ENCODE data around the gene IMMP1L. TPM values are rescaled to one million over a fixed set of nuclear protein-coding genes. Genes with fewer than 3 reads are reported as not detected.

Gene IMMP1L, protein sequence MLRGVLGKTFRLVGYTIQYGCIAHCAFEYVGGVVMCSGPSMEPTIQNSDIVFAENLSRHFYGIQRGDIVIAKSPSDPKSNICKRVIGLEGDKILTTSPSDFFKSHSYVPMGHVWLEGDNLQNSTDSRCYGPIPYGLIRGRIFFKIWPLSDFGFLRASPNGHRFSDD
- 10 to 100 TPM; 18.8 to 22.4 TPM for total RNA-seq

DNA sequence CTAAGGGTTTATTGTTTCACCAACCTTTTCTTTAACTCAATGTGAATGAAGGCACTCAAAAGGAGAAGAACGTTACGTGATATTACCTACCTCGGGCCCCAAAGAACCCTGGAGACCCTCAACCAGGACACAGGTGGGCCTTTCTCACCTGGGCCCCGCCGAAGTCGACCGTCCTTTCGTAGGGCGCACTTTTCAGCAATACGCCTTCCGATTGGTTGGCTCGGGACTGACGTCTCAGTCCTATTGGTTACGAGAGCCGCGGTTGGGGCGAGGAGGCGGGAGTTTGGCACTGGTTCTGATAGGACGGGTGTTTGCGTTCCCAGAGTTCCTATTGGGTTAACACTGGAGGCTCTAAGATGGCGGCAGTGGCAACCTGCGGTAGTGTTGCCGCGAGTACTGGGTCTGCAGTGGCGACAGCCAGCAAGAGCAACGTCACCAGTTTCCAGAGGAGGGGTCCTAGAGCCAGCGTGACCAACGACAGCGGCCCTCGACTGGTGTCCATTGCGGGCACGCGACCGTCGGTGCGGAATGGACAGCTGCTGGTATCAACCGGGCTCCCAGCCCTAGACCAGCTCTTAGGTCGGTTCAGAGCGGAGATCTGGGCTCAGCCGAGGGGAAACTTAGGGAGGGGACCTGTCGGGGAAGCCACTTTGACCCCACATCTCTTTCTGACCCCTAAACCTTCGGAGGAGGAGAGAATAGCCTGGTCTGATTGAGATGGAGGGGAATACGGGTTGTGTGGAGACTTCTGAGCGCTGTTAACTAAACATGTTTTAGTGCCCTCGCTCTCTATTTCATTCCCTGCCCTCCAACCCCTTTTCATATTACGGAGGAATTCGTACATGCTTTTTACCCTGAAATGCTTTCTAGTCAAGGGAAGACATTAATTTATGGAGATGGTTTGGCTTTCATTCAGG lies at the start of gene IMMP1L, which contains the start of gene ELP4:
Gene IMMP1L, minus strand, starts transcription at position 194 of the 917 bp plus-strand sequence. CDS start 46,346 bp downstream, outside the sequence.
Gene ELP4, plus strand, starts transcription at position 339 of the 917 bp plus-strand sequence. Its CDS starts 18 bp downstream, at position 357.

Other genes starting within 250 kb of the IMMP1L start
- gene DCDC1, start 139.9 kb downstream of the IMMP1L start, total RNA-seq, result not detected
- gene DNAJC24, start 139.8 kb downstream of the IMMP1L start, total RNA-seq, result 10 to 100 TPM; 13.5 to 15.8 TPM
- gene ELP4, start 145 bp upstream of the IMMP1L start, total RNA-seq, result 10 to 100 TPM; 20.2 to 21.1 TPM